ENCODE measurements around the gene PKIG. TPM values are rescaled to one million over a fixed set of nuclear protein-coding genes. Genes with fewer than 3 reads are reported as not detected.
A peak's percentile ranks its signal among the peaks of the same experiment; 100 is the strongest.
"Not testable (repeated sequence)": the region's sequence is repeated elsewhere in the genome, so short reads cannot be mapped to it uniquely, and the experiment has no call there.

PKIG gene
- 10 to 100 TPM; 30.9 to 44.7 TPM for total RNA-seq
- long read RNA-seq, transcript PKIG-207 (4 exons, 1,191 nt): major isoform, 35 of 66 reads
- long read RNA-seq, partial matches to known transcripts: 2 of 66 reads
- long read RNA-seq, other reads (novel, unspliced or antisense): 23 of 66 reads

DNA sequence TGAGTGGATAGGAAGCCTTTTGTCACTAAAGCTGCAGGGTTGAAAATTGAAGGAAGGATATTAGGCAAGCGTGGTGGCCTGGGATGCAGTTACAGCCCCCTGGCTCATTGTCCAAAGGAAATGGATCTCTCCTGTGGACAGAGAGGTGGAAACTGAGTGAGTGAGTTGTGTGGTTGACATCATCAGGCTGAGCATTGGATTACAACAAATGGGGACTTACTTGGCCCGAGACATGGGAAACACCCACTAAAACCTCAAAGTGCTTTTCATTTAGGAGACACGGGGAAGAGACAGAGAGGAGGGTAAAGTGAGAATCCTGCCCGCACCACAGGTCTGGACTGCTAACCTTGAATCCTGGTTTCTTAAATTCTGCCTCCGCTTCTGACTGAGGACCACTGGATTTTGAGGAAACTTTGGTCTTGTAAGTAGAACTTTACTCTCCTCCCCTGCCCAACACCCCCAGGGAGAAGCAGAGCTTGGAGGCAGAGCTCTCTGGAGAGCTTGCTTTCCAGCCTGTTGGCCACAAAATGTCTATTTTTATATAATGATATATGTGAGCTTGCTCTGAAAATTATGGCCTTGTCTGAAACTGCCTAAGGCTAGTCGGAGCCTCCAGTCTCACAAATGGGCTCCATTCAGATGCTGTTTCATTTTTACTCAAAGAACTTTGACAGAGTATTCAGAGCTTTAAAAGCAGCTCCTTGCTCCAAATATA is at the start of gene PKIG:
TSS of gene PKIG (plus strand) at position 269 of the 715 bp plus-strand sequence. CDS start 31,978 bp downstream, outside the sequence.
- intact Hi-C loops (cut with DNase I, micrococcal nuclease): no loop called here
- ATAC-seq: no peak
- DNase-seq: no peak

DNA sequence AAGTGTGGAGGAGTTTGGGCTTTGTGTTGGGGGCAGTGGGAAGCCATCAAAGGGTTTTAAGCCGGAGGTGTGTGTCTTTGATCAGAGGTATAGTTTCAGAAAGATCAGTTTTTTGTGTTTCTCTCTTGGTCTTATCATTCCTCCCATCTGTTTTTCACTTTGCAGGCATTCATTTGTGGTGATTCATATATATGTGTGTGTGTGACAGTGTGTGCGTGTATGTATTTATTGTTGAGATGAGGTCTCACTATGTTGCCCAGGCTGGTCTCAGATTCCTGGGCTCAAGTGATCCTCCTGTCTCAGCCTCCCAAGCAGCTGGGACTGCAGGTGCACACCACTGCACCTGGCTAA is 49.4 kb upstream of the PKIG start:
- ATAC-seq (no peak), DNase-seq (no peak)
- intact Hi-C loops (cut with DNase I, micrococcal nuclease): loop anchor here (2.0 to 10.0 kb wide), 2 partner anchors 72 to 76 kb away; no protein-coding TSS in a partner anchor

DNA sequence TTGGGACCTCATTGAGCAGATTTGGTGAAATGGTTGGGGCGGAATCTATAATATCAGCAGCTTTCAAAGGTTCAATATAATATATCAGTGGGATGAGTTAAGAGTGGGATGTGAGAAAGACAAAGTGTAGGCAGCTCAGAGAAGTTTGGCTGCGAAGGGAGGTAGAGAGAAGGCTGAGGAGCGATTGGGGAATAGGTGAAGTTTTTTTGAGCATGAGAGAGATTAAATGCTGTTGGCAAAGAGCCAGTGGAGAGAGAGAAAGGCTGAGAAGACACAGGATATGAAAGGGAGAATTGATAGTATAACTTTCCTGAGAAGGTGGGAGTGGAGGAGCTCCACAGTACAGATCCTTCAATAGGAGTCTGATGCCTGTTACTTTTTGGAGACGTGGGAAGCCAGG is 48.5 kb upstream of the PKIG start:
- no peak for DNase-seq
- ATAC-seq: no peak
- intact Hi-C loops (cut with DNase I, micrococcal nuclease): loop anchor here (2.0 to 10.0 kb wide), 2 partner anchors 71 to 75 kb away; no protein-coding TSS in a partner anchor

DNA sequence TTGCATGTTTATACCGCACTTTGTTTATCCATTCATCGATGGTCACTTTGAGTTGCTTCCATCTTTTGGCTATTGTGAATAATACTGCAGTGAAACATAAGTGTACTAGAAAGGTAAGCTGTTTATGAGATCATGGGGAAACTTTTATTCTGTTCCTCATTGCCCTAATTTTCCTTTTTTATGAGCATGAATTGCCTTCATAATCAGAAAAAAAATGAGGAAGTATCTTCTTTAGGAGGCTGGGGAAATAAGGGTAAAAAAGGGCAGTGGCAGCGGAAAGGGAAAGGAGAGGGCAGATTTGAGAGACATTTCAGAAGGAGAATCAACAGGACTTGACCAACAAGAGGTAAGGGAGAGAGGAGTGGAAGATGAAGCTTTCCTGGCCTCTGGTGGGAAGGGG is 46.2 kb upstream of the PKIG start:
- DNase-seq (no peak), ATAC-seq (peak; percentile 73)
- intact Hi-C loops (cut with DNase I, micrococcal nuclease): loop anchor here in 1 of 2 donors (10.0 kb wide), 1 partner anchor 69 kb away; no protein-coding TSS in a partner anchor

DNA sequence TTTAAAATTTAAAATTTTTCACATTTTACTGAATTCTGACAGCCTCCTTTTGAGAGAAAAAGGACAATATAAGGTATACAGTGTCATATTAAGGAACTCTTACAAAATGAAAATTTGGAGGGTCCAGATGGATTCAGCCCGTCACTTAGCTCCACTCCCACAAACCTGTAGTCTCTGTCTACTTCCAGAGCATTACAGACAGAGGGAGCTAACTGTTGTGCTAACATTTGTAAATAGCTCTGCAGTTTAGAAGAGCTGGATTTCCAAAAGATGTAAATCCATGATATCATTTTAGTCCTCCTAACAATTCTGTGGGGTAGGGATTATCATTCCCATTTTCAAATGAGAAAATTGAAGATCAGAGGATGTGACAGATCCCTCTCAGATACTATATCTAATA is 44.4 kb upstream of the PKIG start:
- DNase-seq (no peak), ATAC-seq (no peak)
- intact Hi-C loops (cut with DNase I, micrococcal nuclease): loop anchor here in 1 of 2 donors (10.0 kb wide), 1 partner anchor 67 kb away; no protein-coding TSS in a partner anchor

DNA sequence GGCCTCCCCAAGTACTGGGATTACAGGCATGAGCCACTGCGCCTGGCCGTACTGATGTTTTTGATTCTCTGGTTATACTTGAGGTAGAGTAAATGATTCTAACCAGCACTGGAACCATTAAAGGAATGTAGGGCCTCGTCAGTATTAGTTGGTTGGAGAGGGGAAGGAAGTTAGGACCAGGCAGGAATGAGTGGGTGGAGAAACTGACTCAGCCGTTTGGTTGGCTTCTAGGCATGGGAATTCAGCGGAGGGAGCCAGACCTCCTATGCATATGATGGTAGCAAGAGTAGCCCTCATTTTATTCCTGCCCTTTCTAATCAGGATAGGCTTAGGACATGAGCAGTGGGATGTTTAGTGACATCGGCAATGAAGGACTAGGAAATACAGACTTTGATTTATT is 41.5 kb upstream of the PKIG start:
- intact Hi-C loops (cut with DNase I, micrococcal nuclease): no loop called here
- DNase-seq: no peak
- ATAC-seq: no peak

DNA sequence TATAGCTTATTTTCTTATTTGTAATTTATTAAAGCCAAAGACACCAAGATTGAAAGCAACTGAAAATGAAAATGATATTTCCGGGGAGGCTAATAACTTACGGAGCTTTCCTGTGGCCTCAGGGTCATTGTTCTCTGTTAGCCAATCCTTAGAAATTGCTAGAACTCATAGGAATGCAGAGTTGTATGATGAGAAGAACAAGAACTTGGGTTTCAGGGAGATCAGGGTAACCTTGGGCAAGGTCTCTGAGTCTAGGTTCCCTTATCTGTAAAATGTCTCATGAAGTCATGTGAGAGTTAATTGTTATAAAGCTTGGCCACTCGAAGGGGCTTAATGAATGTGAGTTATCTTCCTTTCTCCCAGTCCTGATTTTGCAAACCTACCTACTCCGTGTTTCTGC is 40.4 kb upstream of the PKIG start:
- ATAC-seq: no peak
- no peak for DNase-seq
- intact Hi-C loops (cut with DNase I, micrococcal nuclease): no loop called here

DNA sequence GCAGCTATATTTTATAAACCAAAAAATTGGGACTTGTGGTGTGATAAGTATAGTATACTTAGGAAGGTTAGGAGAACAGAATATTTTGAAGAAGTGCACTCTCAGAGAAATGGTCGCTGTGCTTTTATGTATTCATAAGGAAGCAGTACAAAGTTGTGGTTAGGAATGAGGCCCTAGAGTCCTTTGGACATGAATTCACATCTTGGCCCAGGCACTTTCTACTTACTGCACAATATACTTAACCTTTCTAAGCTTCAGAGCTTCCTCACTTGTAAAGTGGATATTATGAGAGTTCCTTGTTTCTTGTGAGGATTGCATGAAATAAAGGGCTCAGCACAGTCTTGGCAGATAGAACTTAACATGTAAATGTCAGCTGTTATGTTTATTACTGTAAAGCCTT is 39.5 kb upstream of the PKIG start:
- ATAC-seq (peak; percentile 66), DNase-seq (no peak)
- intact Hi-C loops (cut with DNase I, micrococcal nuclease): no loop called here

DNA sequence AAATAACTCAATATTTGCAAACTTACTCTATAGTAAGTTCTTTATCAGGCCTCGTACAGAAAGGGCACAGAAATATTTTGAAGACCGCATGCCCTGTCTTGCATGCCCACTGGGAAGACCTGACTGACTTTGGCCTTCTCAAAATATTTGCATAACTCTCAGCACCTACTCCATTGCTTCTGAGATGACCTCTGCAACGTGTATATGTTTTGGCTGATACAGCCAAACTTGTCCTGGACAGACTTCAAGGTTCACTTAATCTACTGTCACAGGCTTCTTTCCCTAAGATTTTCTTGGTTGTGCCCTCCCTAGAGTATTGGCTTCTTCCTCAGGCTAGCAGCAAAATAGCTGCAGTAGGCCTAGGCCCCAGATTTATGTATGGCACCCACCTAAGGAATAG is 39.0 kb upstream of the PKIG start:
- no peak for DNase-seq
- intact Hi-C loops (cut with DNase I, micrococcal nuclease): no loop called here
- ATAC-seq: no peak

DNA sequence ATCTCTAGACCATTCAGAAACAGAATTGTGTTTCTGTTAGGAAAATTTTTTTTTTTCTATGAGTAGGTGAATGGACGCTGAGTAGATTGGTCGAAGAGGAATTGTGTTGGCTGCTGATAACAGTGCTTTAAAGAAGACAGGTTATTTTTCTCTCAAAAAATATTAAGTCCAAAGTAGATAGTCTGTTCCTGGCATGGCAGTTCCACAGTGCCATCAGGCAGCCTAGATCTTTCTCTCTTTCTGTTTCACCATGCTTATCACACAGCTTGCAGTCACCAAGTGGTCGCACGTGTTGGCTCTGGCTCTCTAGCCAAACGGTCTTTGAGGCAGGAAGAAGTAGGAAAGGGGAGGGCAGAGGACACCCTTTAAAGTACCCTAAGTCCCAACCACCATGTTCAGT is 38.1 kb upstream of the PKIG start:
- ATAC-seq (no peak), DNase-seq (no peak)
- intact Hi-C loops (cut with DNase I, micrococcal nuclease): no loop called here

DNA sequence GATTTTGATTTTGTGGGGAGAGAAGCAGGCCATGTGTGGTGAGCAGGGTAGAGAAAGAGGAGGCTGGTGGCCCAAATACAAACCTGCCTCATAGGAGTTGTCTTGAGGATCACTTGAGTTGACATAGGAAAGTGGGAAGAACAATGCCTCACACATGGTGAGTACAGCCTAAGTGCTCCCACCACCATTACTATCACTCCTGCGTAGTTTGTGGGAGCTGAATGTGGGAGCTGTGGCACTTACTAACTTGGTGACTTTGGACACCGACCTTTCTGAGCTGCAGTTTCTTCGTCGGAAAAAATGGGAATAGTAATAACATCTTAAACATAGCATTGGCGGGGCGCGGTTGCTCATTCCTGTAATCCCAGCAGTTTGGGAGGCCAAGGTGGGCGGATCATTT is 35.0 kb upstream of the PKIG start:
- intact Hi-C loops (cut with DNase I, micrococcal nuclease): no loop called here
- ATAC-seq: no peak
- no peak for DNase-seq

DNA sequence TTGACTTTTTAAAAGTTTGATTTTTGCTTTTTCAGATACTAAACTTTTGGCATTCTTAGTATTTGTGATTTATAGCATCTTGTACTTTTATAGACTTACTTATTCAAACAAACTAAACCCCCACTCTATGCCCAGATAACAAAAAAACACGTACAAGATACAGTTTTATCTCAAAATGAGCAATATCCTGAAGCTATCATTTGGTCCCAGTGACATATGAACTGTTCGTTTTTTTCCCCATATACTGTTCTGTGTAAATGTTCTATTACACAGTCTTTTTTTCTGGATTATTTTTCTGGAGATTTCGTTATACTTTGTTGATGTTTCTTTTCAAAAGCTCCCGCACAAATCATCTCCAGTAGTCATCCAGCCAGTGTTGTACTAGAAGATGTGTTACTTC is 33.3 kb upstream of the PKIG start:
- no peak for DNase-seq
- no peak for ATAC-seq
- intact Hi-C loops (cut with DNase I, micrococcal nuclease): no loop called here

DNA sequence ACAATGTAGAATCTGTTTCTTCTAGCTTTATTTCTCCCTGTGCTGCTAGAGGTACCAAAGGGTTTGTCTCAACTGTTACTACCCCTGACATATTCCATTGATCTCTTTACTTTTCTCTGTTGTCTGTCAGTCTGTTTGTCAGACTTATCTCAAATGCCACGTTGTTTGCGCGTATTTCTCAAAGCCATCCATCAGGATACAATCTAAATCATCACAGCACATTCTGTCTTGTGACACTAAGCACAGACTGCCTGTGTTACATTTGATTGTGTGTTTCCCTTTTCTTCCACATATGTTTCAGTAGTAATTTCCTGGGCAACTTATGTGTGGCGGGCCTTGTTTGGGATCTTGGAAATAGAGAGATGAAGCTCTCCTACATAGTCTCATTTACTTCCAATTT is 30.3 kb upstream of the PKIG start:
- DNase-seq (no peak), ATAC-seq (no peak)
- intact Hi-C loops (cut with DNase I, micrococcal nuclease): no loop called here

DNA sequence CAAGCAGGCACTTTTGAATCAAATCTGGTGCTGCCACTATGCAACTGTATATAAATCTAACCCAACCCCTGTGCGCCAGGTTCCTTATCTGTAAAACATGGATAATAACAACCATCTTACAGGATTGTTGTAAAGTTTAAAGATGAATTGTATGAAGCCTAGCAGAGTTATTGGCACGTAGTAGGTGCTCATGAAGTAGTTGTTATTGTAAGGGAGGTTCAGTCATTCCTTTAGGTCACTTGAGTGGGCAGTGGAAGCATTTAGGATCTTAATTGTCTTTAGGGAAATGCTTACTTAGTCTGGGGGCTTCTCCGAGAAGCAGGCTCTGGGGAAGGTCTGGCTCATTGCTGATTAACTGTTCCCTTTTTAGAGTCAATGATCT is 29.8 kb upstream of the PKIG start:
- ATAC-seq (no peak), DNase-seq (no peak)
- intact Hi-C loops (cut with DNase I, micrococcal nuclease): no loop called here

DNA sequence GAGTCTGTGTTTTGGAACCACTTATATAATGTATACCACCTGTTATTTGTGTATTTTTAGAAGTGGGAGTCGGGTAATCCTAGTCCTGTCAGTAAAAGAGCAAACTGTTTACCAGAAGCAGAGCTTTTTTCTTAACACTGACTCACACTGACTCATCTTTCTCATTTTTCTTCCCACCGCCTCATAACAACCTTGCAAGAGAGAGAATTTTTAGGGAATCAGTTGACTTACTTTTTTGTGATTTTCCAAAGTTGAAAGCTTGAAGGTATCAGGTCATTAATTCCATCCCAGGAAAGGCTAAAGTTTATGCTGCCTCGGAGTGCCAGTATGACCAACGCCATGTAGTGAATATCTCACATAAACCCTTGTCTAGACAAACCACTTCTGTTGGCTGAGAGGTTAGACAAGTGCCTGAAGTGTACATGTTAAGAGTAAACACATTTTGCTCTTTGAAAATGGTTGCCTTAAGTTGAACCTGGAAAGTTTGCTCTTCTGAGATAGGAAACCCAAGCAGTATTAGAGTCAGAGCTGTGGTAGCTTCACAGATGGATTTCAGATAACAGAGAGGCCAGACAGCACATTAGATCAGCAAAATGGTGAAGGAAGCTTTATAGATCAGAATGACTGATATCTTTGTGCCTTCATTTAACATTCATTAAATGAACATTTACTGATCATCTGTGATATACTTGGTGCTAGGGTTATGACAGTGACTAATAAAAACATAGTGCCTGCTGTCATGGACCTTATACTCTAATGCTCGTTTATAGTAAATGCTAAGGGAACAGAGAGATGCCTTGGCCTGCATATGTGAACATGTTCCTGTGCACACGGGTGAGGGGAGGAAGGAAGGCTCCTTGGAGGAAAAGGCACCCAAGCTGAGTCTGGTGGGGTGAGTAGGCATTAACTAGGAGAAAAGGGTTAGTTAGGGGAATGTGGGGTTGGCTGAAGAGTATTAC is 29.1 kb upstream of the PKIG start:
- intact Hi-C loops (cut with DNase I, micrococcal nuclease): no loop called here
- no peak for DNase-seq
- no peak for ATAC-seq

DNA sequence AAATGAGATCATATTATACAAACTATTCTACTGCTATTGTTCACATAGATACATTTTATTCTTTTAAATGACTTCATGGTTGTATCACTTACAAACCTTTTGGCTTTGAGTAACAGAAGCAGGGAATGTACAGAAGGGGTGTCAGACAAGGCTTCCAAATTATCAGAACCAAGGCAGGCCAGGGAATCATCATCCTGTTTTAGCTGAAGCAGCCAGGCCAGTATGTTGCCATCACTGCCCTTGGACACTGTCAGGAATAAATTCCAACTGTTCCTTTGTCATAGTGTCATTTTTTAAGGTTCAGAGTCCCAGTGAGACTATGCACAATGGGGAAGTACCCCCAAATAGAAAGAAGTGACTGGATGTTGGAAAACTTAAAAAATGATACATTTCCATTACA is 23.1 kb upstream of the PKIG start:
- ATAC-seq (no peak), DNase-seq (no peak)
- intact Hi-C loops (cut with DNase I, micrococcal nuclease): no loop called here

DNA sequence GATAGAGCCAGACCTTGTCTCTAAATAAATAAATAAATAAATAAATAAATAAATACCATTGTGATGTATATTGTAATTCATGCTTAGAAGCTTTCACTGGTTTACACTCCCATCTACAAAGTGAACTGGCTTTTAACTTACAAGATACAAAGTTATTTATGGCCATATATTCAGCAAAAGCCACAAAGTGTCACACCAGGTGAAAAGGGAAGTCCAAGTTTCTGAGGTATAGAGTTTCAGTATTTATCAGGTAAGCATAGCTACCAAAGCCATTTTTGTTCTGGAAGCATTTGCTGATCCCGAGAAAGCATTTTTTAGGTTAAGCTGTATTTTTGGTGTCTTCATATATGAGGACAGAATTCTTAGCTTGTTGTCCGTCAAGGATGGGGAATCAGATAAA is 22.1 kb upstream of the PKIG start:
- DNase-seq: no peak
- ATAC-seq: no peak
- intact Hi-C loops (cut with DNase I, micrococcal nuclease): no loop called here

DNA sequence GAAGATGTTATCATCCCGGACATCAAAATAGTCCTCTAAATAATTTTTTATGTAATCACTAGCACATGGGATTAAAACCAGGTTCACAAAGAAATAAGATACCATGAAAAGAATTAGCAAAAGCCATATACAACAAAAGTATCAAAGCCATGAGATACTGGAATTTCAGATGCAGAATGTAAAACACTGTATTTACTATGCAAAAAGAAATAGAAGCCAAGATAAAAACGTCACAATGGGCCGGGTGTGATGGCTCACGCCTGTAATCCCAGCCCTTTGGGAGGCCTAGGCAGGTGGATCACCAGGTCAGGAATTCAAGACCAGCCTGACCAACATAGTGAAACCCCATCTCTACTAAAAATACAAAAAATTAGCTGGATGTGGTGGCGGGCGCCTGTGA is 21.6 kb upstream of the PKIG start:
- ATAC-seq; DNase-seq; intact Hi-C loops (cut with DNase I, micrococcal nuclease): not testable (repeated sequence)

DNA sequence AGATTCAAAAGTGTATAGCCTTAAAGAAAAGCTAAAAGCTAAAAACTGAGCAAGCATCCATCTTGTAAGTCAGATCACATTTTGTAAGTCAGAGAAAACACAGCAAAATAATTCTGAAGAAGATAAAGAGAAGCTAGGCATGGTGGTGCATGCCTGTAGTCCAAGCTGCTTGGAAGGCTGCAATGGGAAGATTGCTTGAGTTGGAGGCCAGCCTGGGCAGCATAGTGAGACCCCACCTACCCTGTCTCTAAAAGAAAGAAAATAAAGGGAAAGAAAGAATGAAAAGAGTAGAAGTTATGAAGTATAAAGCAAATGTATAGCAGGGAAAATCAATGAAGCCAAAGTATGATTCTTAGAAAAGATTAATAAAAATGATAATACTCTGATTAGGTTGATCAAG is 20.5 kb upstream of the PKIG start:
- ATAC-seq: no peak

DNA sequence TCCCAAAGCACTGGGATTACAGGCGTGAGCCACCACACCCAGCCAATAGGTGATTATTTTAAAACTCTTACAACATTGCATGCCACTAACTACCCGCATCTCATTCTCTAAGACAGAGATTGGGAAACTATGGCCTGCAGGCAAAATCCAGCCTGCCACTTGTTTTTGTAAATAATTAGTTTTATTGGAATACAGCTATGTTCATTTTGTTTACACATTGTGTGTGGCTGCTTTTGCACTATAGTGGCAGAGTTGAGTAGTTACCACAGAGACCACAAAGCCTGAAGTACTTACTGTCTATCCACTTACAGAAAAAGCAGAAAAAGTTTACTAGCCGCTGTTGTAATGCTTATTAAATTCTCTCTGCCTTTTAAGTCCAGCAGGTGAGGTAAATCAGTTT is 16.4 kb upstream of the PKIG start:
- no peak for DNase-seq
- intact Hi-C loops (cut with DNase I, micrococcal nuclease): no loop called here
- peak; percentile 17 for ATAC-seq

More for the DNA sequence above, 20.5 kb upstream of the PKIG start:
- no peak for DNase-seq
- intact Hi-C loops (cut with DNase I, micrococcal nuclease): no loop called here
